Measurements from ENCODE around the gene STAT3. TPM values are rescaled to one million over a fixed set of nuclear protein-coding genes. Genes with fewer than 3 reads are reported as not detected.
"Not testable (repeated sequence)": the region's sequence is repeated elsewhere in the genome, so short reads cannot be mapped to it uniquely, and the experiment has no call there.

STAT3 gene
- total RNA-seq, 1 experiment from 2014 or later = 74.6 TPM

- H3K36me3 ChIP-seq (ENCODE audit: low read depth) = no peaks in the 10 kb centered on the region
- peaks cover 20% of the 10 kb centered on the region for H3K79me2 ChIP-seq (ENCODE audit: low read depth)
- no peak overlapping the region for H2AFZ ChIP-seq
- BruUV-seq (replicated peaks) = no TSS peak
- intact Hi-C loops (cut with micrococcal nuclease; ENCODE audit: unreplicated experiment) = no loop called here
- no peaks in the 10 kb centered on the region for H3K9me2 ChIP-seq (ENCODE audit: insufficient read depth)
- H3K27me3 ChIP-seq (ENCODE audit: insufficient read depth, low read depth) = no peaks in the 10 kb centered on the region
- DNase-seq = no peak
- no peaks in the 10 kb centered on the region for H3K9me3 ChIP-seq (ENCODE audit: insufficient read depth, low read depth)
- peaks cover 49% of the 10 kb centered on the region for H3K4me1 ChIP-seq (replicated peaks; ENCODE audit: insufficient read depth)
- POLR2A ChIA-PET (ENCODE audit: unreplicated experiment) = no interaction called here
- peaks cover 43% of the 10 kb centered on the region for H3F3A ChIP-seq (ENCODE audit: insufficient read depth, low read depth)
- no peaks in the 10 kb centered on the region for H4K20me1 ChIP-seq (ENCODE audit: insufficient read depth)
- CTCF ChIA-PET = interaction anchor here (0.6 to 1.0 kb wide), 2 partner anchors 26 to 81 kb away, joined by 4 to 5 read pairs; no protein-coding TSS in a partner anchor
- H3K4me3 ChIP-seq = no peak overlapping the region
- peak overlapping the region; percentile 40; the same call in 1 of the 2 replicates for H3K27ac ChIP-seq
- TF ChIP-seq CTCF (conservative IDR thresholded peaks at IDR 0.05) (no peak; the same call in 1 of the 2 replicates), EZH2 (IDR thresholded peaks at IDR 0.05; ENCODE audit: low read depth) (no peak)
- H3K4me2 ChIP-seq = no peak overlapping the region
Observed at GRCh38 chr17:42403150-42403549, 14.9 kb upstream of the STAT3 start.

GRCh38 chr17:42402117-42402516, 13.9 kb upstream of the STAT3 start:
- Histone ChIP-seq H3K9me3 (ENCODE audit: insufficient read depth, low read depth) (no peaks in the 10 kb centered on the region), H3K4me3 (no peak overlapping the region), H2AFZ (no peak overlapping the region), H3K27ac (peak overlapping the region; percentile 40), H3F3A (ENCODE audit: insufficient read depth, low read depth) (peaks cover 43% of the 10 kb centered on the region), H3K4me2 (no peak overlapping the region), H3K4me1 (replicated peaks; ENCODE audit: insufficient read depth) (peaks cover 44% of the 10 kb centered on the region), H4K20me1 (ENCODE audit: insufficient read depth) (no peaks in the 10 kb centered on the region), H3K27me3 (ENCODE audit: insufficient read depth, low read depth) (no peaks in the 10 kb centered on the region), H3K79me2 (ENCODE audit: low read depth) (peaks cover 15% of the 10 kb centered on the region), H3K9me2 (ENCODE audit: insufficient read depth) (no peaks in the 10 kb centered on the region), H3K36me3 (ENCODE audit: low read depth) (no peaks in the 10 kb centered on the region)
- TF ChIP-seq CTCF (conservative IDR thresholded peaks at IDR 0.05) (no peak), EZH2 (IDR thresholded peaks at IDR 0.05; ENCODE audit: low read depth) (no peak)
- ChIA-PET CTCF (no interaction called here), POLR2A (ENCODE audit: unreplicated experiment) (interaction anchor here (0.6 to 0.7 kb wide), 2 partner anchors 17 to 188 kb away, joined by 3 to 4 read pairs; no protein-coding TSS in a partner anchor)
- intact Hi-C loops (cut with micrococcal nuclease; ENCODE audit: unreplicated experiment) = no loop called here
- BruUV-seq (replicated peaks) = no TSS peak
- peak in 1 of 2 experiments; percentile 62 for DNase-seq

DNA sequence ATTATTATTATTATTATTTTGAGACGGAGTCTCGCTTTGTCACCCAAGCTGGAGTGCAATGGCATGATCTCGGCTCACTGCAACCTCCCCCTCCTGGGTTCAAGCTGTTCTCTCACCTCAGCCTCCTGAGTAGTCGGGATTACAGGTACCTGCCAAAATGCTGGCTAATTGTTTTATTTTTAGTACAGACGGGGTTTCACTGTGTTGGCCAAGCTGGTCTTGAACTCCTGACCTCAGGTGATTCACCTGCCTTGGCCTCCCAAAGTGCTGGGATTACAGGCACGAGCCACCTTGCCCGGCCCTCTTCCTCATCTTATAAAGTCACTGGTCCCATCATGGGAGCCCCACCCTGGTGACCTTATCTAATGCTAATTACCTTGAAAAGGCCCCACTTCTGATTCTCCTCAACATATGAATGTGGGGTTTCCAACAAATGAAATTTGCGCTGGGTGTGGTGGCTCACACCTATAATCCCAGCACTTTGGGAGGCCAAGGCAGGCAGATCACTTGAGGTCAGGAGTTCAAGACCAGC, 12.7 kb upstream of the STAT3 start:
- H3K9me3 ChIP-seq (ENCODE audit: insufficient read depth, low read depth); H2AFZ ChIP-seq; H3K4me2 ChIP-seq; POLR2A ChIA-PET (ENCODE audit: unreplicated experiment); H4K20me1 ChIP-seq (ENCODE audit: insufficient read depth); intact Hi-C loops (cut with micrococcal nuclease; ENCODE audit: unreplicated experiment); H3K27ac ChIP-seq; H3K36me3 ChIP-seq (ENCODE audit: low read depth); H3K4me3 ChIP-seq; H3K9me2 ChIP-seq (ENCODE audit: insufficient read depth); H3K27me3 ChIP-seq (ENCODE audit: insufficient read depth, low read depth); BruUV-seq (replicated peaks); H3K79me2 ChIP-seq (ENCODE audit: low read depth); CTCF ChIA-PET; DNase-seq: not testable (repeated sequence)
- peaks cover 41% of the 10 kb centered on the region for H3F3A ChIP-seq (ENCODE audit: insufficient read depth, low read depth)
- H3K4me1 ChIP-seq (replicated peaks; ENCODE audit: insufficient read depth) = peaks cover 40% of the 10 kb centered on the region

All from PC-9 (cell line).